GM12892 (cell line): Measurements from ENCODE around the gene MCC.

Experiments
- POLR2A ChIP-seq: IDR thresholded peaks from 2 replicates; pipeline ENCODE4 v1.6.1; 2011; ENCODE audit warnings: low read depth, low read length, control low read depth
- POLR2AphosphoS5 ChIP-seq: IDR thresholded peaks from 2 replicates; pipeline ENCODE4 v1.6.1; 2011; ENCODE audit warnings: low read depth, low read length, control low read depth
- TAF1 ChIP-seq: IDR thresholded peaks from 2 replicates; pipeline ENCODE4 v1.6.1; 2011; ENCODE audit warnings: low read depth, mild to moderate bottlenecking, control low read depth, low read length, borderline replicate concordance

GRCh38 chr5:113112435-113112834 is 375.8 kb downstream of the MCC start:
- TF ChIP-seq POLR2A, result no peak
- no peak for TF ChIP-seq TAF1
- TF ChIP-seq POLR2AphosphoS5, result no peak
